OCI-LY7 (cell line): ENCODE measurements around the gene CASP5. TPM values are rescaled to one million over a fixed set of nuclear protein-coding genes. Genes with fewer than 3 reads are reported as not detected.

Experiments
- BruUV-seq: library from RNA; stranded (reverse); fragments of 400-500 nt; replicated peaks from 2 replicates; lab custom pipeline; 2021; lab: Mats Ljungman, UMichigan
- CTCF ChIA-PET: fragments of 300-600 bp; sonication (Branson Sonifier 250); formaldehyde crosslinking; loops from one replicate; lab custom pipeline; 2022; ENCODE audit warnings: antibody characterized with exemption; ENCODE audit not compliant: unreplicated experiment; lab: Charles Lee
- POLR2A ChIA-PET: fragments of 300-600 bp; sonication (Branson Sonifier 250); formaldehyde crosslinking; loops from one replicate; lab custom pipeline; 2022; ENCODE audit warnings: antibody characterized with exemption; lab: Charles Lee
- DNase-seq: peaks from one replicate; pipeline ENCODE4 v3.0.0-alpha.2; 2015; ENCODE audit warnings: low spot score
- H2AFZ ChIP-seq: fragments of 200-600 bp; sonication (generic), shearing (Covaris generic); 2 replicates; pipeline ENCODE4 v1.6.1; 2014; ENCODE audit warnings: mild to moderate bottlenecking, antibody characterized with exemption, low read length, moderate library complexity
- H3K27ac ChIP-seq: fragments of 200-600 bp; sonication (generic); 2 replicates; pipeline ENCODE4 v1.5.1; 2014; ENCODE audit warnings: mixed run types, low read depth, mild to moderate bottlenecking, moderate library complexity, low read length, inconsistent platforms; ENCODE audit not compliant: poor library complexity, severe bottlenecking
- H3K36me3 ChIP-seq: fragments of 200-600 bp; sonication (generic); 2 replicates; pipeline ENCODE4 v1.6.1; 2014; ENCODE audit warnings: mild to moderate bottlenecking, antibody characterized with exemption, low read length, moderate library complexity, mixed read lengths; ENCODE audit not compliant: insufficient read depth
- H3K4me1 ChIP-seq: fragments of 200-600 bp; sonication (generic); 2 replicates; pipeline ENCODE4 v1.5.1; 2014; ENCODE audit warnings: mild to moderate bottlenecking, low read length; ENCODE audit not compliant: insufficient read depth, poor library complexity, severe bottlenecking
- H3K4me2 ChIP-seq: fragments of 200-600 bp; sonication (generic); 2 replicates; pipeline ENCODE4 v1.6.1; 2014; ENCODE audit warnings: mild to moderate bottlenecking, low read length
- H3K4me3 ChIP-seq: fragments of 200-600 bp; sonication (generic); 2 replicates; pipeline ENCODE4 v1.5.1; 2014; ENCODE audit warnings: mild to moderate bottlenecking, low read depth, low read length; ENCODE audit not compliant: poor library complexity, severe bottlenecking
- H3K79me2 ChIP-seq: fragments of 200-600 bp; sonication (generic); 2 replicates; pipeline ENCODE4 v1.6.1; 2016; ENCODE audit warnings: low read depth, mild to moderate bottlenecking, low read length, moderate library complexity, mixed read lengths; ENCODE audit not compliant: insufficient read depth
- H3K9me2 ChIP-seq: fragments of 200-600 bp; sonication (generic); 2 replicates; pipeline ENCODE4 v1.6.1; 2016; ENCODE audit warnings: mild to moderate bottlenecking, low read length, mixed read lengths; ENCODE audit not compliant: insufficient read depth
- H3K9me3 ChIP-seq: fragments of 200-600 bp; sonication (generic); 2 replicates; pipeline ENCODE4 v1.6.1; 2014; ENCODE audit warnings: mild to moderate bottlenecking, mixed run types, low read length, mixed read lengths
- H4K20me1 ChIP-seq: fragments of 200-600 bp; sonication (generic); 2 replicates; pipeline ENCODE4 v1.6.1; 2014; ENCODE audit warnings: mild to moderate bottlenecking, antibody characterized with exemption, low read length, moderate library complexity, mixed read lengths; ENCODE audit not compliant: insufficient read depth
- EZH2phosphoT487 ChIP-seq: fragments of 200-600 bp; sonication (generic); IDR thresholded peaks from 2 replicates; pipeline ENCODE4 v1.6.1; 2018; ENCODE audit warnings: low read depth, borderline replicate concordance, mild to moderate bottlenecking, mixed run types, antibody characterized with exemption, low read length, moderate library complexity, mixed read lengths
- intact Hi-C: fragments of 100-400 bp; cut with micrococcal nuclease; formaldehyde crosslinking; loops from one replicate; pipeline ENCODE4 v1.10.0; 2022; ENCODE audit not compliant: unreplicated experiment
- total RNA-seq, 2 experiments: library from RNA; depleted of rRNA in 1 of 2; stranded (reverse); fragments of >200 nt in 1 of 2; shearing (Covaris generic) in 1 of 2; gene quantifications; 2 replicates each; pipeline ENCODE4 v1.2.3, GENCODE V29; 2014 to 2022
- TF ChIP-seq, protein P1 (sequence below): fragments of 200-600 bp; sonication (generic); conservative IDR thresholded peaks from 2 replicates; pipeline ENCODE4 v1.5.1; 2014; ENCODE audit warnings: mild to moderate bottlenecking, antibody characterized with exemption, low read length, moderate library complexity, mixed read lengths

Gene CASP5
- total RNA-seq, 2 experiments from 2014 or later: not detected

DNA sequence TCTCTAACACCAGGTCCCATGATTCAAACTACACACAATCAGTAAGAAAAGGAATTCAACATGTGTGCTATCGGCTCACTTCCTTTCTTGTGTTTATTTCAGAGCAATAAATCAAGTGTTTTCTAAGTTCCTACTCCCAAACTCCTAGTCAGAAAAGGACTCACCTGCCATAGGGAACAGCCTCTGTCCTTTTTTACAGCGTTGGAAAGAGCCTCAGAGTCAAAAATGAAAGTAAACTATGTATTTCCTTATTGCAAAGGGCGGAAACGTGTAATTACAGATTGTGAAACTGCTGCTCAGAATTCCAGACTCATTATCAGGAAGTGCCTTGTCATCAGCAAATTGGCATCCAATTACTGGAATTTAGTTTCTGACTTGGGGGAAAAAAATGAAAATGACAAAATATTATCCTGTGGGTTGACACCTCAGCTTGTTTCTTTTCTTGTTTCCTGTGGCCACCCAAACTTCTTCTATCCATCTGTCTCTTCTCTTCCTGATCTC, 54.6 kb downstream of the CASP5 start, which contains the start of gene CASP4:
Gene CASP4, minus strand, starts transcription at position 220 of the 501 bp plus-strand sequence. Its CDS starts 49 bp downstream, at position 171.
- DNase-seq: peak; percentile 2
- intact Hi-C loops: no loop called here
- Histone ChIP-seq H3K27ac (no peak within 1 kb of the TSS), H3K9me3 (0 out of 2 replicates have a peak, but pooled peaks cover 10% of the 10 kb centered on the region), H3K4me2 (peak within 1 kb of the TSS; percentile 46), H3K79me2 (no peaks in the 10 kb centered on the region), H3K36me3 (no peaks in the 10 kb centered on the region), H3K4me1 (no peaks in the 10 kb centered on the region), H4K20me1 (no peaks in the 10 kb centered on the region), H3K9me2 (no peaks in the 10 kb centered on the region), H3K4me3 (peak within 1 kb of the TSS; percentile 48), H2AFZ (peak within 1 kb of the TSS; percentile 88)
- BruUV-seq: no TSS peak
- ChIA-PET POLR2A (interaction anchor here (1.0 kb wide), 1 partner anchor 20 kb away, joined by 3 read pairs; no protein-coding TSS in a partner anchor), CTCF (no interaction called here)
- TF ChIP-seq EZH2phosphoT487: no peak
- TF ChIP-seq, protein P1, sequence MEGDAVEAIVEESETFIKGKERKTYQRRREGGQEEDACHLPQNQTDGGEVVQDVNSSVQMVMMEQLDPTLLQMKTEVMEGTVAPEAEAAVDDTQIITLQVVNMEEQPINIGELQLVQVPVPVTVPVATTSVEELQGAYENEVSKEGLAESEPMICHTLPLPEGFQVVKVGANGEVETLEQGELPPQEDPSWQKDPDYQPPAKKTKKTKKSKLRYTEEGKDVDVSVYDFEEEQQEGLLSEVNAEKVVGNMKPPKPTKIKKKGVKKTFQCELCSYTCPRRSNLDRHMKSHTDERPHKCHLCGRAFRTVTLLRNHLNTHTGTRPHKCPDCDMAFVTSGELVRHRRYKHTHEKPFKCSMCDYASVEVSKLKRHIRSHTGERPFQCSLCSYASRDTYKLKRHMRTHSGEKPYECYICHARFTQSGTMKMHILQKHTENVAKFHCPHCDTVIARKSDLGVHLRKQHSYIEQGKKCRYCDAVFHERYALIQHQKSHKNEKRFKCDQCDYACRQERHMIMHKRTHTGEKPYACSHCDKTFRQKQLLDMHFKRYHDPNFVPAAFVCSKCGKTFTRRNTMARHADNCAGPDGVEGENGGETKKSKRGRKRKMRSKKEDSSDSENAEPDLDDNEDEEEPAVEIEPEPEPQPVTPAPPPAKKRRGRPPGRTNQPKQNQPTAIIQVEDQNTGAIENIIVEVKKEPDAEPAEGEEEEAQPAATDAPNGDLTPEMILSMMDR: no peak

DNA sequence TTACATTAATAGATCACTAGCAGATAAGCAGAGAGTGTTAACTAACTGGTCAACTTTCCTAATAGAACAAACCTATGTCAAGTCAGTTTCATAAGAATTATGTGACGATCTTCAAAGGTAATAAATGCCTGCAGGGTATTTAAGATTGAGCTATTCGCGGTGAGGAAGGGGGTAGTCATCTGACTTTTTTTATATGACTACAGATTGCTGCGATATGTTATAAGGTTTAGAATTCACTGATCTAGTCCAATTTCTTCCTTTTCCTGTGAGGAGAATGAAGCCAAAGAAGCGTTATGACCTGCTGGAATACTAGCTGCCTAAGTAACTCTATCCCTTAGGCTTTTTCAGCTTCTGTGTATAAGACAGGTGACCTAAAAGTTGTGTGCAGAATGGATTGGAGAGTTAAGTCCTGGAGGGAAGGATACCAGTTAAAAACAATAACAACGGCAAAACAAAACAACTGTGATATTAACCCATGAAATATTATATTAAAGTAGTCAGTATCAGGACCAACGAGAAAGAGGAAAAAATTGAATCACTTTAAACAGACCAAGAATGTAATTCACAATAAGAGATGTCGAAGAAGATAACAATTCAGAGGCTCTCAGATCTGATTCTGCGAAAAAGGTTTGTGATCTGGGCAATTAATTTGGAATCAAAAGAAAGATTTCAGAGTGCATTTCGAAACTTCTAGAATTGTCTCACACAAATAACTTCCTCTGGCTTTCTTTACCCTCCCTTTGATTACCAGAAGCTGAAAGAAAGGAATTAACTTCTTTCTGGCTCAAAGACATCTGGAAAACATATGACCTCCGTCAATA, 55.2 kb downstream of the CASP5 start:
- Histone ChIP-seq H3K4me3 (peak overlapping the region; percentile 48), H2AFZ (peak overlapping the region; percentile 88), H3K36me3 (no peaks in the 10 kb centered on the region), H3K9me2 (no peaks in the 10 kb centered on the region), H3K4me1 (no peaks in the 10 kb centered on the region), H3K27ac (no peak overlapping the region), H3K79me2 (no peaks in the 10 kb centered on the region), H3K9me3 (0 out of 2 replicates have a peak, but pooled peaks cover 11% of the 10 kb centered on the region), H3K4me2 (peak overlapping the region; percentile 46), H4K20me1 (no peaks in the 10 kb centered on the region)
- POLR2A ChIA-PET: interaction anchor here (0.6 to 1.0 kb wide), 3 partner anchors 19 to 1318 kb away, joined by 3 to 5 read pairs (median 3); no protein-coding TSS in a partner anchor
- no TSS peak for BruUV-seq
- TF ChIP-seq, protein P1: no peak
- TF ChIP-seq EZH2phosphoT487: no peak
- DNase-seq: no peak
- intact Hi-C loops: no loop called here
- CTCF ChIA-PET: no interaction called here
